ENCODE measurements around the gene SDC1. TPM values are rescaled to one million over a fixed set of nuclear protein-coding genes. Genes with fewer than 3 reads are reported as not detected.

Gene SDC1
- total RNA-seq, 1 experiment from 2014 or later: 117 TPM

DNA sequence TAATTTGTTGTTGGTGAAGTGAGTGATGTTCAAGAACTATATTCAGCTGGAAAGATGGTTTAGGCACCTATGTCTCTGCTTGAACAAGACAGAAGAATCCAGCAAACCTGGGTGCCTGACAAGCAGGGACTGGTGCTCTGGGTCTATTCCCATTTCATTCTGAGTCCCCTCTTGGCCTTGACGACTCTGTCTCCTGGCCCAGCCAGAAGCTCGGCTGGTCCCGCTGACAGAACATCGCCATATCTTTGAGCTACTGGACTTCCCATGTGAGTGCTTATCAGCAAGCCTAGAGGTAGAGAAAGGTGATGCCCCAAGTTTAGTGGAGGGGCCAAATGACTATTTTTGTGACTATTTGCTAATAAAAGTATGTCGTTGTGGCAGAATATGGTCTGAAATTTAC is 48.2 kb downstream of the SDC1 start:
- Histone ChIP-seq H3K4me1 (replicated peaks) (no peaks in the 10 kb centered on the region), H3K27me3 (replicated peaks) (no peaks in the 10 kb centered on the region), H3K27ac (no peak overlapping the region), H3K9me3 (replicated peaks) (no peaks in the 10 kb centered on the region), H3K36me3 (no peaks in the 10 kb centered on the region), H3K4me3 (no peak overlapping the region)
- DNase-seq (ENCODE audit: low read depth in 1 of 2, low spot score in 2 of 2): no peak

GRCh38 chr2:20175931-20176330 is 49.0 kb downstream of the SDC1 start:
- Histone ChIP-seq H3K4me1 (replicated peaks) (no peaks in the 10 kb centered on the region), H3K36me3 (no peaks in the 10 kb centered on the region), H3K27me3 (replicated peaks) (no peaks in the 10 kb centered on the region), H3K9me3 (replicated peaks) (no peaks in the 10 kb centered on the region), H3K4me3 (no peak overlapping the region), H3K27ac (no peak overlapping the region)
- DNase-seq (ENCODE audit: low read depth in 1 of 2, low spot score in 2 of 2): no peak

GRCh38 chr2:20175267-20175666 is 49.7 kb downstream of the SDC1 start:
- no peak overlapping the region for H3K27ac ChIP-seq
- no peaks in the 10 kb centered on the region for H3K9me3 ChIP-seq (replicated peaks)
- DNase-seq (ENCODE audit: low read depth in 1 of 2, low spot score in 2 of 2): no peak
- no peaks in the 10 kb centered on the region for H3K4me1 ChIP-seq (replicated peaks)
- no peaks in the 10 kb centered on the region for H3K27me3 ChIP-seq (replicated peaks)
- H3K4me3 ChIP-seq: no peak overlapping the region
- no peaks in the 10 kb centered on the region for H3K36me3 ChIP-seq

DNA sequence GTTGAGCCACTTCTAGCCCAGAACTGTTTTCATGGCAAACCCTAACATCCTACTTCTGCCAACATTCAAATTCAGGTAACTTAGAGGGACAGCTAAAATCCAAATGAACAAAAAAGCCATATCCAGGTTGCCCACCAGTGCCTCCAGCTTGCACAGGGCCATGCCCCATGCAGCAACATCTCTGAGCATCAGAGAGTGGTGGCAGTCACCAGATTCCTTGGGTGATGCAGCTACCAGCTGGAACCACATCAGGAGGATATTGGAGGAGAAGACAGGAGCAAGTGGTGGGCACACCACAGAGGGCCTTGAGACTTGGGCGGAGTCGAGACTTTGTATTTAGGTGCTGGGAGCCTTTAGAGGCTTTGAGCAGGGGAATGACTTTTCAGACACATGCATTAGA is 50.5 kb downstream of the SDC1 start:
- Histone ChIP-seq H3K27me3 (replicated peaks) (no peaks in the 10 kb centered on the region), H3K36me3 (no peaks in the 10 kb centered on the region), H3K4me1 (replicated peaks) (no peaks in the 10 kb centered on the region), H3K27ac (no peak overlapping the region), H3K4me3 (no peak overlapping the region), H3K9me3 (replicated peaks) (no peaks in the 10 kb centered on the region)
- DNase-seq (ENCODE audit: low read depth in 1 of 2, low spot score in 2 of 2): no peak

- H3K9me3 ChIP-seq (replicated peaks): no peaks in the 10 kb centered on the region
Measured at GRCh38 chr2:20173496-20174402, 51.2 kb downstream of the SDC1 start.

DNA sequence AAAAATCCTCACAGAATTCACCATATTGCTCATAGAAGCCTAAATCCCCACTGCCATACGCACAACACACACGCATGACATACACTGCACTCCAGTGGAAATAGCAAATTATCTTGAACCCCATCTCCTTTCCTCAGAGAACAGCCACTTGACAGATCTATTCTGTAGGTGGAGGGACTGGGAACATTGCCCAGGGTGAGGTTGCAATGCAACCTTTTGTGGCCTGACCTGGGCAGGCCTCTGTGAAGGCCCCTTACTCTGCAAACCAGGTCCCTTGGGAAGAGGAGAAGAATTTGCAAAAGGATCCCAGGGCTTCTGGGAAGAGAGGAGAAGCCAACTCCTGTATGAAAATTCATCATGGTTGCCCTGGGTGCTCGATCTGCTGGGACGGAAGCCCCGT is 51.9 kb downstream of the SDC1 start:
- Histone ChIP-seq H3K4me3 (no peak overlapping the region), H3K27ac (no peak overlapping the region), H3K9me3 (replicated peaks) (no peaks in the 10 kb centered on the region), H3K27me3 (replicated peaks) (no peaks in the 10 kb centered on the region), H3K4me1 (replicated peaks) (no peaks in the 10 kb centered on the region), H3K36me3 (no peaks in the 10 kb centered on the region)
- DNase-seq (ENCODE audit: low read depth in 1 of 2, low spot score in 2 of 2): no peak

More at GRCh38 chr2:20173496-20174402, 51.2 kb downstream of the SDC1 start:
- Histone ChIP-seq H3K4me3 (no peak overlapping the region), H3K36me3 (no peaks in the 10 kb centered on the region), H3K27ac (no peak overlapping the region), H3K27me3 (replicated peaks) (no peaks in the 10 kb centered on the region), H3K4me1 (replicated peaks) (no peaks in the 10 kb centered on the region)
- DNase-seq (ENCODE audit: low read depth in 1 of 2, low spot score in 2 of 2): no peak

- H3K4me3 ChIP-seq: no peak overlapping the region
- no peaks in the 10 kb centered on the region for H3K36me3 ChIP-seq
- H3K4me1 ChIP-seq (replicated peaks): peaks cover 1% of the 10 kb centered on the region
- H3K9me3 ChIP-seq (replicated peaks): no peaks in the 10 kb centered on the region
- no peak overlapping the region for H3K27ac ChIP-seq
- H3K27me3 ChIP-seq (replicated peaks): no peaks in the 10 kb centered on the region
- no peak for DNase-seq (ENCODE audit: low read depth in 1 of 2, low spot score in 2 of 2)
Measured at GRCh38 chr2:20172273-20173055, 52.5 kb downstream of the SDC1 start.

DNA sequence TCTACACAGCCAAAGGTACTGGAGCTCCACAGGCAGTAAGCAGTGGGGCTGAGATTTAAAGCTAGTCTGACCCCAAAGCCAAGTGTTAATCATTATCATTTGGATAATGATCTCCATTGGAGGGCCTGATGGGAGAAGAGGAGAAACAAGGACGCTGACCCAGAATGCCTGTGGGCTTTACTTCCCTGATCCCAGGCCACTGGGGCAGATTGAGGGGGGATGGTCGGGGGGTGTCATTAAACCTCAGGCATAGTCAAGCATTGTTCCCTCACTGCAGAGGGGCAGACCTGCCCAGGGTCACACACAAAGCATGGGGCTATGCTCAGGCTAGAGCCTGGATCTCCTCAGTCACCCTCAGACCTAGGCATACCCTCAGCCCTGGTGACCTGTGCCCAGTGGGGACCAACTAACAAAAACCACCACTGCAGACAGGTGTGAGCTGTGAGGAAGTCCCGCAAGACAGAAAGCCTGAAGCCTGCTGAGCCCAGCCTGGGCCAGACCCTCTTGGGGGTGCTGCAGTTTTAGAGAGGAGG is 53.4 kb downstream of the SDC1 start:
- Histone ChIP-seq H3K4me1 (replicated peaks) (peaks cover 11% of the 10 kb centered on the region), H3K36me3 (no peaks in the 10 kb centered on the region), H3K9me3 (replicated peaks) (no peaks in the 10 kb centered on the region), H3K27me3 (replicated peaks) (no peaks in the 10 kb centered on the region), H3K4me3 (no peak overlapping the region), H3K27ac (no peak overlapping the region)
- no peak for DNase-seq (ENCODE audit: low read depth in 1 of 2, low spot score in 2 of 2)

DNA sequence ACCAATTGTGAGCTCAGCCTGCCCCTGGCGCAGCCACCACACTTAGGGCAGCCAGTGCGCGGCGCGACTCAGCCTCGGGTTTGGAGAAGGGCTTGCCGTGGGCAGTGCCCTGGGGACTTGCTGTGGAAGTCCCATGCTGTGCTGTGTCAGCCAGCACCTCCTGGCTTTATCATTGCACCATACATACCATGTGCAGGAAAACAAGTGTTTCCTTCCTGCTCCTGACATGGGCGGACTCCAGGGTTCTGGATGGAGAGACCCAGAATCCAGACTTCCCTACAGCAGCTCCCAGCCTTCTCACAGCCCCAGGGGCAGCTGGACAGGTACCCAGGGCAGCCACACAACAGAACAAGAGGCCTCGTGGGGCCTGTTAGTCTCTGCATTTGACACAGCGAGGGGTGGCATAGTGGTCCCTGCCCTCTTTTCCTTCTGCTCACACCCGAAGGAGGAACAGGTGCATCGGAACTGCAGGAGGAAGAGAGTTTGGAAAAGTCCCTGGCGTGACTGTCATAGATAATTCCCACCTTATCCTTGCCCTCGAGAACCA is 54.2 kb downstream of the SDC1 start:
- Histone ChIP-seq H3K4me1 (replicated peaks) (peaks cover 18% of the 10 kb centered on the region), H3K9me3 (replicated peaks) (no peaks in the 10 kb centered on the region), H3K27me3 (replicated peaks) (no peaks in the 10 kb centered on the region), H3K36me3 (no peaks in the 10 kb centered on the region), H3K4me3 (no peak overlapping the region), H3K27ac (no peak overlapping the region)
- no peak for DNase-seq (ENCODE audit: low read depth in 1 of 2, low spot score in 2 of 2)

GRCh38 chr2:20169796-20170703 is 54.9 kb downstream of the SDC1 start:
- DNase-seq (ENCODE audit: low read depth in 1 of 2, low spot score in 2 of 2): no peak
- no peaks in the 10 kb centered on the region for H3K36me3 ChIP-seq
- H3K9me3 ChIP-seq (replicated peaks): no peaks in the 10 kb centered on the region
- H3K27ac ChIP-seq: no peak overlapping the region
- no peak overlapping the region for H3K4me3 ChIP-seq
- H3K4me1 ChIP-seq (replicated peaks): peaks cover 23% of the 10 kb centered on the region
- no peaks in the 10 kb centered on the region for H3K27me3 ChIP-seq (replicated peaks)

GRCh38 chr2:20168727-20169696 is 55.9 kb downstream of the SDC1 start:
- Histone ChIP-seq H3K27ac (no peak overlapping the region), H3K9me3 (replicated peaks) (no peaks in the 10 kb centered on the region), H3K4me3 (no peak overlapping the region), H3K4me1 (replicated peaks) (peaks cover 23% of the 10 kb centered on the region), H3K36me3 (no peaks in the 10 kb centered on the region), H3K27me3 (replicated peaks) (no peaks in the 10 kb centered on the region)
- DNase-seq (ENCODE audit: low read depth in 1 of 2, low spot score in 2 of 2): no peak

- H3K4me1 ChIP-seq (replicated peaks): peaks cover 23% of the 10 kb centered on the region
- H3K36me3 ChIP-seq: no peaks in the 10 kb centered on the region
- no peak overlapping the region for H3K4me3 ChIP-seq
- no peaks in the 10 kb centered on the region for H3K27me3 ChIP-seq (replicated peaks)
- no peak for DNase-seq (ENCODE audit: low read depth in 1 of 2, low spot score in 2 of 2)
- H3K27ac ChIP-seq: no peak overlapping the region
- H3K9me3 ChIP-seq (replicated peaks): no peaks in the 10 kb centered on the region
Measured at GRCh38 chr2:20168048-20168726, 56.7 kb downstream of the SDC1 start.
